Kidney epithelial cell (primary cell): ENCODE results near the gene SPATA21. TPM values are rescaled to one million over a fixed set of nuclear protein-coding genes. Genes with fewer than 3 reads are reported as not detected.

Experiments used
- DNase-seq: peaks from one replicate; pipeline ENCODE4 v3.0.0-alpha.2; 2010; ENCODE audit warnings: low read depth
- H3K27me3 ChIP-seq: 2 replicates; pipeline ENCODE4 v1.6.0; 2011; ENCODE audit warnings: low read length; ENCODE audit not compliant: control insufficient read depth, insufficient read depth
- H3K36me3 ChIP-seq: 2 replicates; pipeline ENCODE4 v1.5.1; 2011; ENCODE audit warnings: low read length; ENCODE audit not compliant: control insufficient read depth, insufficient read depth
- H3K4me3 ChIP-seq: 2 replicates; pipeline ENCODE4 v1.5.1; 2011; ENCODE audit warnings: low read depth, mild to moderate bottlenecking, control low read depth, low read length
- CTCF ChIP-seq: IDR thresholded peaks from 2 replicates; pipeline ENCODE4 v1.5.1; 2011; ENCODE audit warnings: mild to moderate bottlenecking, moderate library complexity, low read length, control low read depth, inconsistent platforms; ENCODE audit not compliant: insufficient read depth, poor library complexity, severe bottlenecking
- total RNA-seq: library from RNA; depleted of rRNA; stranded (reverse); fragments of >200 nt; gene quantifications from 2 replicates; pipeline ENCODE4 v1.2.3, GENCODE V29; 2015

SPATA21 gene
- total RNA-seq, 1 donor from 2014 or later = not detected

DNA sequence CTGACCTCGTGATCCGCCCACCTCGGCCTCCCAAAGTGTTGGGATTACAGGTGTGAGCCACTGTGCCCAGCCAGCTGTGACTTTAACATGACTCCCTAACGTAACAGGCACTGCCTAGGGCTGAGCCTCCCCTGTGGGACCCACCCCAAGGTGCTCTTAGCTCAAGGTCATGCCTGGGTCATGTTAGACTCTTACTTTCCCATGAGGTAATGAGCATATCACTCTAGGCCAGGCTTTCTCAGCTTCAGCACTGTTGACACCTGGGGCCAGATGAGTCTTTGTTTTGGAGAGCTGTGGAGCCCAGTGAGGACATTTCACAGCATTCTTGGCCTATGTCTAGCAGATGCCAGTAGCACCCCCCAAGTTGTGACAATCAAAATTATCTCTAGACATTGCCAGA, 7.8 kb upstream of the SPATA21 start:
- no peak for TF ChIP-seq CTCF
- Histone ChIP-seq H3K4me3 (no peak overlapping the region), H3K36me3 (peaks cover 7% of the 10 kb centered on the region), H3K27me3 (no peaks in the 10 kb centered on the region)
- no peak for DNase-seq

DNA sequence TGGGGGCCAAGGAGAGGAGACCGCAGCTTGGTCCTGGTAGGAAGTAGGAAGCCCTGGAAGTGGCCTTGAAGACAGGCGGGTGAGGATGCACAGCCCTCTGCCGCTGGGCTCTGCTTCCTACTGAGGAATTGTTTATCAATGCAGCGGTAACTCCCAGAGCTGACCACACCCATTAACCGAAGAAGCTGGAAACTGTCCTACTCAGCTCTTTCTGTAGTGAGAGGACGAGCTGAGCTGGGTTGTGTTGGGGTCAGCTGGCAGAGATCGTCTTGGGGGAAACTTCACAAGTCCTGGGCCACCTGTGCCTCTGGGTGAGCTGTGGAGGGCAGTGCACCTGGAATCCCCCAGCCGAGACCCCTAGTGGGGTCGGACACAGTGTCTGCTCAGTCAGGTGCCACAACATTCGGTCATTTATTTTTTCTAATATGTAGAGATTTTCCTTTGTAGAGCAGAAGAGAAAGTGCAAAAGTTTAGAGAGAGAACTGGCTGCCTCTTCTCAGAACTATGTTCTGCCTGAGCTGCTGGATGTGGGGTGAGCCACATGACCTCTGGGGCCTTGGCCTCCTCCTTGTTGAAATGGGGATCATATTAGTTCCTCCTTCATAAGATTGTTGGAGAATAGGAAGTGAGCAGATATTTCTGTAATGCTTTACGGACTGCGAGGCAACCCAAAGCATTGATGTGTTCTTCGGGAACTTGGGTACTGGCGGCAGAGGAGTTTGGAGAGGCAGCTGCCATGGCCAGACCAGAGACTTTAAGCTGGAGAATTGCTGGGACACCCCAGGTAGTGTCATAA, 6.9 kb upstream of the SPATA21 start:
- TF ChIP-seq CTCF = no peak
- Histone ChIP-seq H3K36me3 (peaks cover 7% of the 10 kb centered on the region), H3K27me3 (no peaks in the 10 kb centered on the region), H3K4me3 (no peak overlapping the region)
- no peak for DNase-seq

DNA sequence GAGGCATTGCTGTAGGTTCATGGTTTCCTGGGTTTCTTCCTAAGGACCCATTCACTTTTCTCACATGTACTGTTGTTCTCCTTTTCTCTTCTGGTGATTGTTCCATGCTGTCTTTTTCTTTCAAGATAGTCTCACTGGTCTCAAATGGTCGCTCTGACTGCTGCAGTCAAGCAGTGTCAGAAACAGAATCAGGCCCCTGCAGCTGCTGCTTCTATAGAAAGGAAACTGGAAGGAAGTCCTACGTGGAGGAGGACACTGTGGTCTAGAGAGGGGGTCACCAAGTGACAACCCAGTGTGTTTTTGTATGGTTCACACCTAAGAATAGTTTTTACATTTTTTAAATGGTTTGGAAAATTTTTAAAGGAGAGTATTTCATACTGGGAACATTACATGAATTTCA, 5.7 kb upstream of the SPATA21 start:
- Histone ChIP-seq H3K27me3 (no peaks in the 10 kb centered on the region), H3K4me3 (no peak overlapping the region), H3K36me3 (peaks cover 4% of the 10 kb centered on the region)
- TF ChIP-seq CTCF = no peak
- DNase-seq = no peak

DNA sequence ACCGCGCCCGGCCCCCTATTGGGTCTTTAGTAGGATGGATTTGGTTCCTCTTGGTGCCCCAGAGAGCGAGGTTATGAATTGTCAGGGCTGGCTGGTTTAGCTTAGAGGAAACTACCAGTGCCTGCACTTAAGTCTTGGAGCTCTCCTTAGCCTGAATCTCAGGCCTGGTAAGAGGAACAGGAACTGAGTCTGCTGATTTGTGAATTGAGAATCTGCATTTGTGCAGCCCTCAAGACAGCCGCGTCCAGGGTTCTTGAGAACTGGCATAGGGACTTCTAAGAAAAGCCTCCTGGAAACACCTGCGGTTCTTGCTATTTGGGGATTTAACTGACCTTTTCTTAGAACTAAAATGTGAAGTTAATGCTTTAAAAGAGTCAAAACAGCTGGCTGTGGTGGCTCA, 5.0 kb upstream of the SPATA21 start:
- TF ChIP-seq CTCF = no peak
- Histone ChIP-seq H3K27me3 (no peaks in the 10 kb centered on the region), H3K36me3 (peaks cover 3% of the 10 kb centered on the region), H3K4me3 (no peak overlapping the region)
- no peak for DNase-seq

- no peak for DNase-seq
- H3K4me3 ChIP-seq = peak overlapping the region; percentile 97
- H3K36me3 ChIP-seq = peaks cover 3% of the 10 kb centered on the region
- no peak for TF ChIP-seq CTCF
- no peaks in the 10 kb centered on the region for H3K27me3 ChIP-seq
Observed at GRCh38 chr1:16441282-16441665, 4.0 kb upstream of the SPATA21 start.

DNA sequence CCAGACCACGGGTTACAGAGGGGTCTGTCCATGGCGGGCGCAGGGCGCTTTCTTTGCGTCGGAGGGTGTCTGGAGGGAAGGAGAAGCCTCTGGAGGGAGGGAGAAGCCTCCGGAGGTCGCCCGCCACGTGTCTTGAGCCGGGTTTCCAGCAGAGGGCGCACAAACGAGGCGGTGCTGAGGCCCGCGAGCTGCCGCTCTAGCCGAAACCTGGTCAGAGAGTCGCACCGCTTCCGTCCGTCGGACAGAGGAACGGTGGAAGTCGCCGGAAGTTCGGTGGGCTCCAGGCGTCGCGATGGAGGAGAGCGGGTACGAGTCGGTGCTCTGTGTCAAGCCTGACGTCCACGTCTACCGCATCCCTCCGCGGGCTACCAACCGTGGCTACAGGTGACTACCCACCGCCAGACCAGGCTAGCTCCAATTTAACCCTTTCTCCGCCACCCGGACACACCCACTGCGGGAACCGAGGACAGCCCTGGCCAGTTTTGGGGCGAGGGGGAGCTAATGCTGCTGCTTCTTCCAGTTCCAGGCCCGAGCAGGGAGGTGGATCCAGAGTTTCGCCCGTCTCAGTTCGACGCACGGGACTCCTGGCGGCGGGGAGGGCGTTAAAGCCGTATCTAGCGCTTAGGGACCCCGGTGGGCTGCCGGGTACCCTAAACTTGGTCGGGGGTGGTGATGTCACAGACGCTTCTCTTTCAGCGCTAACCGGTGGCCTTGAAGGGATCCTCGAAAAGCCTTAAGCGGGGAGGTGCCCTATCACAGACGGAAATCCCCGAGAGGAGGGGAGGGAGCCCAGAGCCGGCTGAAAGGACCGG, 3.5 kb upstream of the SPATA21 start, which contains the start of gene NECAP2:
NECAP2 (plus strand) TSS at position 255 of the 812 bp plus-strand sequence; CDS start at position 293, 38 bp downstream.
- Histone ChIP-seq H3K36me3 (peaks cover 3% of the 10 kb centered on the region), H3K4me3 (peak within 1 kb of the TSS; percentile 97), H3K27me3 (no peaks in the 10 kb centered on the region)
- TF ChIP-seq CTCF = peak; percentile 95
- DNase-seq = peak; percentile 67
